IPS-18c (cell line): ENCODE measurements around the gene STUB1.

ENCODE experiments used
- H3K4me3 ChIP-seq: 2 replicates; pipeline ENCODE4 v1.7.0; 2013; ENCODE audit warnings: low read depth, mild to moderate bottlenecking, low read length, moderate library complexity; ENCODE audit not compliant: insufficient read depth
- H3K9me3 ChIP-seq: one replicate; pipeline ENCODE4 v1.6.1; 2013; ENCODE audit warnings: mild to moderate bottlenecking, low read length, moderate library complexity; ENCODE audit not compliant: control insufficient read depth, insufficient read depth

Gene STUB1

DNA sequence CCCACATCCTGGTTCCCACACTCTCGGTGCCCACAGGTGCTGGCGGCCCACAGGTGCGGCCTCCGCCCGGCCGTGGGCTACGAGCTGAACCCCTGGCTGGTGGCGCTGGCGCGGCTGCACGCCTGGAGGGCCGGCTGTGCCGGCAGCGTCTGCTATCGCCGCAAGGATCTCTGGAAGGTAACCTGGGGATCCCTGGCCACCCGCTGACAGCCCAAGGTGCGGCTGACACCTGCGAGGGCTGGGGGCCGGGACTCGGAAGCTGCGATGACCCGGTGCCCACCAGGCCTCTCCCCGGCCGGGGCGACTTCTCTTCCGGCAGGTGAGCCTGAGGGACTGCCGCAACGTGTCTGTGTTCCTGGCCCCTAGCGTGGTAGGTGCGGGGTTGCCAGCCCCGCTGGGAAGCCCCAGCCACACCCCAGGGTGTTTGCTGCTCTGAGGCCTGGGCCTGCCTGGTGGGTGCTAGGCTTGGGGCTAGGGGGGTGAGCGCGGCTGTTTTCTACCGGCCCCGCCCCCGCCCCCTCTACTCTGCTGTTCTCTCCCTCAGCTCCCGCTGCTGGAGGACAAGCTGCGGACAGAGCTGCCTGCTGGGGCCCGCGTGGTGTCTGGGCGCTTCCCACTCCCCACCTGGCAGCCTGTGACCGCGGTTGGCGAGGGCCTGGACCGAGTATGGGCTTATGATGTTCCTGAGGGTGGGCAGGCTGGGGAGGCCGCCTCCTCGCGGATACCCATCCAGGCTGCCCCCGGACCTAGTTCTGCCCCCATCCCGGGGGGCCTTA lies 41.7 kb downstream of the STUB1 start:
- H3K4me3 ChIP-seq = peak overlapping the region; percentile 84; the same call in 1 of the 2 replicates
- H3K9me3 ChIP-seq = peaks cover 3% of the 10 kb centered on the region

DNA sequence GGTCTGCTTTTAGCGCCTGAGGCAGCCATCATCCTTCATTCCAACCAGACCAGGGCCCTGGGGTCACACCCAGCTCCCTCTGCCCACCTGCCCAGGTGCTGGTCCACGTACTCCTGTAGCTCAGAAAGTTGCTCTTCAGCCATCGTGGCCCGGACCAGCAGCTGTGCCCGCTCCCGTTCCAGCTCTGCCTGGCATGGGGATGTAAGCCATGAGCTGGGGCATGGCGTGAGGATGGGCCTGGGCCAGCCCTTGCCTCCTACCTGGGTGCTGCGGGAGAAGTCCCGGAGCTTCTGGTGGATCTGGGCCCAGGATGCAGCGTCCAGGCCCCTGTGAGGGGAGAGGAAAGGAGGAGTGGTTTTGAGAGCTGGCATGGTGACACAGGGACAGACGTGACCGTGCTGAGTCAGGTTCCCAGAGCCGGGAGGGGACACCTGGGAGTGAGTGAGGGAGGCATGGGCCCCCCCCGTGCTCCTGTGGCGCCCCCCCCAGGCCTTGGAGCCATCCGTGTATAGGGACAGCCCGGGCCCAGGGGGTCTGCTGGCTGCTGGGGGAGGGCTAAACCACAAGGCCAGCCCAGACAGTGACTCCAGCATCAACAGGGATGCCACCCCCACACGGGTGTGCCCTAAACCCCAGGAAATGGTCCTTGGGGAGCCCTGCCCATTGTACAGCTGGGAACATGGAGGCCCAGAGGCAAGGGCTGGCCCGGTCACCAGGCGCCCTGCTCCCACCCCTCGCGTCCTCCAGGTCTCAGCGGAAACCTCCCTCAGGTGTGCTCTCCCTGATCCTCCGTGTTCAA lies 42.8 kb downstream of the STUB1 start:
- Histone ChIP-seq H3K4me3 (no peak overlapping the region), H3K9me3 (peaks cover 3% of the 10 kb centered on the region)

- peaks cover 3% of the 10 kb centered on the region for H3K9me3 ChIP-seq
- H3K4me3 ChIP-seq = no peak overlapping the region
Observed at GRCh38 chr16:723695-724094, 43.5 kb downstream of the STUB1 start.

DNA sequence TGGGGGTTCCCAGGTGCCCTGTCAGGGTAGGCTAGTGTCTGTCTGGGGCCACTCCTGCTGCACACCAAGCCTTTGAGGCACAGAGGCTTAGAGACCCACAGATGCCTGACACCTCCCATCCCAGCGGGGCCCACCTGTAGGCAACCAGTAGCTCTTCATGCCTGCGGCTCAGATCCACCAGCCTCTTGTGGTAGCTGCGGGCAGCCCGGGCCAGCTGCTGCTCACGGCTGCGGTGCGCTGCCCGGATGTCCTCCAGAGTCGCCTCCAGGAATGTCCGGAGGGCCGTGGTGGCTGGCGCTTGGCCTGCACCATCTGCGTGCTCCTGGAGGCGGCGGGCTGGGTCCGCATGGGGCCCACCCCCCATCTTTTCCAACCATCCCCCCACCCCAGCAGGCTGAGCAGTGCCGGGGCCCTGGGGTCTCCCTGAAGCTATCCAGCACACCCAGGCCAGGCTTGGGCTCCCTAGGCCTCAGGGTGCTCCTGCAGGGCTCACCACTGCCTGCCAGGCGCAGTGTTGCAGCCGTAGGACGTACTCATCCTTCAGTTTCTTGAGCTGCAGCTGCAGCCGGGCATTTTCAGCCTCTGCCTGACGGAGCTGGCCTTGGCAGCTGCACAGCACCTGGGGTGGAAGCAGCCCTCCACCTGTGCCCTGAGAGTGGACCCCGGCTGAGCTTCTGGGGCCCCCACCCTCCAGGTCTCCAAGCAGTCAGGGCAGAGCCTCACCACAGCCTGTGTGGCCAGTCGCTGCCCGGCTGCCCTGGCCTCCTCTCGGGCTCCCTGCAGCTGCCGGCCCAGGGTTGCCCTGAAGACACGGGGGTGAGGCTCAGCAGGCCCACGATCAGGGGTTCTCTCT lies 44.2 kb downstream of the STUB1 start:
- no peak overlapping the region for H3K4me3 ChIP-seq
- peaks cover 3% of the 10 kb centered on the region for H3K9me3 ChIP-seq

GRCh38 chr16:725041-725376 lies 44.8 kb downstream of the STUB1 start:
- Histone ChIP-seq H3K9me3 (peaks cover 3% of the 10 kb centered on the region), H3K4me3 (no peak overlapping the region)

DNA sequence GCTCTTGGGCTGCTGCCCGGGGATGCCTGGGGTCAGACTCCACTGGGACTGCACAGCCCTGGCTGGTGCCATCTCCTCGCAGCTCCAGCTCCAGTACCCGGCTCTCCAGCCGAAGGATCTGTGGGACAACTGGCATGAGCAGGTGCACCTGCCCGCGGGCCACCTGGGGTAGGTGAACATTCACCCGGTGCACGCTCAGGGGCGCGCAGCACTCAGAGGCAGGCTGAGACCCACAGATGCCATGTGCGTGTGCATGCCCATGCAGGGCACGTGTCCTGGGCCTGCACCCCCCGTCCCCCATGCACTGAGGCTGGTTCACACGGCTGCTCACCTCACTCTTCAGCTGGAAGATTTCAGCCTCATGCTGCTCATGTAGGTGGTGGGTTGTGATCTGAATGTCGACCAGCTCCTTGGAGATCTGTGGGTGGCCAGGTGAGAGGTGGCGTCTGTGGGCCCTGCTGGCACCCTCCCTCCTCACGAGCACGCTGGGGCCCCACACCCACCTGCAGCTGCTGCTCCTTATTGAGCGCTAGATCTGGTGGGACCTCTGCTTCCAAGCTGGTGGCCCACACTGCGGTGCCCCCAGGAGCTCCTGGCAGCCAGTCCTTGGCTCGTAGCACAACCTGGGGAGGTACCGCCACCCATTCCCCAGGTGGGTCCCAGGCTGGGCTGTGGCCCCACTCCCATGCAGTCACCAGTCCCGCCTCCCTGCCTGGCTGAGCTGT lies 45.4 kb downstream of the STUB1 start:
- H3K4me3 ChIP-seq = no peak overlapping the region
- peaks cover 3% of the 10 kb centered on the region for H3K9me3 ChIP-seq

- peak overlapping the region; percentile 55; the same call in 1 of the 2 replicates for H3K4me3 ChIP-seq
- H3K9me3 ChIP-seq = peaks cover 3% of the 10 kb centered on the region
Observed at GRCh38 chr16:726188-726437, 45.9 kb downstream of the STUB1 start.

GRCh38 chr16:726438-727290 lies 46.5 kb downstream of the STUB1 start, which contains the start of the genes CCDC78 and HAGHL:
Gene CCDC78, minus strand, starts transcription at chr16:726443. Its CDS starts 76 bp downstream, at chr16:726367.
Gene HAGHL, plus strand, starts transcription at chr16:727106. Its CDS starts 404 bp downstream, at chr16:727510.
- Histone ChIP-seq H3K9me3 (peaks cover 3% of the 10 kb centered on the region), H3K4me3 (peak within 1 kb of the TSS; percentile 65)

- Histone ChIP-seq H3K9me3 (peaks cover 3% of the 10 kb centered on the region), H3K4me3 (peak overlapping the region; percentile 65)
Observed at GRCh38 chr16:727291-727977, 47.2 kb downstream of the STUB1 start.

- peak overlapping the region; percentile 61 for H3K4me3 ChIP-seq
- peaks cover 3% of the 10 kb centered on the region for H3K9me3 ChIP-seq
Observed at GRCh38 chr16:728131-728889, 48.1 kb downstream of the STUB1 start.

DNA sequence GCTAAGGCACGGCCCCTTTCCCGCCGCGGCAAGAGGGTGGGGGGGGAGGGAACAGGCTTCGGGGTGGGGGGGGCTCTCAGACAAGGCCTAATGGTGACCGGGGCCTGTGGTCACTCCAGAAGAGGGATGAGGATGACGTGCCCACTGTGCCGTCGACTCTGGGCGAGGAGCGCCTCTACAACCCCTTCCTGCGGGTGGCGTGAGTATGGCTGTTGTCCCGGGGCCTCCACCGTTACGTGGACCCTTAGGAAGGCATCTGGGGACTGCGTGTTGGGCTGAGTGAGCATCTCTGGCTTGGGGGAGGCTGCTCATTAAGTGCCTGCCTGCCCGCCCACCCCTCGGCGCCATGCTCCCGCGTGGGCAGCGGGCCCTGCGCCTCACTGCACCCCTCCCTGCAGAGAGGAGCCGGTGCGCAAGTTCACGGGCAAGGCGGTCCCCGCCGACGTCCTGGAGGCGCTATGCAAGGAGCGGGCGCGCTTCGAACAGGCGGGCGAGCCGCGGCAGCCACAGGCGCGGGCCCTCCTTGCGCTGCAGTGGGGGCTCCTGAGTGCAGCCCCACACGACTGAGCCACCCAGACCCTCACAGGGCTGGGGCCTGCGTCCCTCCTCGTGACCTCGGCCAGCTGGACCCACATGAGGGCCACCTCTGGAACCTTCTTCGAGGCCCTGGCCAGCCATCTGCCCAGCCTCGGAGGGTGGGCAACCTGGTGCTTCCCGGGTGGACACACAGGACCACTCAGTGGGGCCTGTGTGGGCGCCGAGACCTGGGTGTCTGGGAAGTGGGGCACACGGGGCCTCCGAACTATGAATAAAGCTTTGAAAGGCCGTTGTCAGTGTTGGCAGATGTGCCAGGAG lies 48.9 kb downstream of the STUB1 start:
- Histone ChIP-seq H3K9me3 (peaks cover 3% of the 10 kb centered on the region), H3K4me3 (peak overlapping the region; percentile 61)

GRCh38 chr16:729768-730665 lies 49.8 kb downstream of the STUB1 start:
- H3K9me3 ChIP-seq = peaks cover 3% of the 10 kb centered on the region
- H3K4me3 ChIP-seq = no peak overlapping the region

GRCh38 chr16:730666-731509 lies 50.7 kb downstream of the STUB1 start:
- Histone ChIP-seq H3K4me3 (no peak overlapping the region), H3K9me3 (no peaks in the 10 kb centered on the region)
